ENCODE measurements around the gene USH1G.
"Not testable (repeated sequence)": the region's sequence is repeated elsewhere in the genome, so short reads cannot be mapped to it uniquely, and the experiment has no call there.

USH1G gene

DNA sequence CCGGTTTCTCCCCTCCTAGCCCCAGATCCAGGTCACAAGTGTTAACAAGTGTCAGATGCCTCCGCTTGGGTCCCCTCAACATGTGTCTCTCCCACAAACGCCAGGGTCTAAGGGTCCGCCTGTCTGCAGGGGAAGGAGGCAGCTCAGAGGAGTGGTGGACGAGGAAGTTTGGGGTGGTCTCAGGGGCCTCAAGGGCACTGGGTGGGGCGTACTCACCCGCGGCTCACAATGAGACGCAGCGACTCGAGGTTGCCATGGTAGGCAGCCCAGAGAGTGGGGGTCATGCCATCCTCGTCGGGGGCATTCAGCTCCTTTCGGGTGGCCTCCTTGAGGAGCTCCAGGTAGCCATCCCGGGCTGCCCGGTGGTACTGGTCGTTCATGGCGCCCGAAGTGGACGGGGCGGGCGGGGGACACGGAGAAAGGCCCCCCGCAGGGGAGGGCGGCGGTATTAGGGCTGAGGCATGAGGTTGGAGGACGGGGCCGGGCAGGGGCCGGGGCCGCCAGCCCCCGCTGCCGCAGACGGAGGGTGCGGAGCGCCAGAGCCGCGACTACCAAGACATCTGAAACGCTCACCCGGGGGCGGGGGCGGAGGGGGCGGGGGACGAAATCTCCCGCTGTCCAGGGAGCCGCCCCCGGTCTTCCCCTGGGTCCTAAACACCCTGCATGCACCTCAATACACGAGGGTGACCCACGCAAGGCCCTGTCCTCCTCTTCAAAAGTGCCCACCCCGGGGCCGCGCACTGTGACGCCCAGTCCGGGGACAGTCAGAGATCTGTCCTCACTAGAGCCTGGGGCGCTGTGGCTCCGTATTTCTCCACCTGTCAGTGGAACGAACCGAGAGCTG lies at the start of gene USH1G:
Gene USH1G, minus strand, starts transcription at position 562 of the 844 bp plus-strand sequence. Its CDS starts 182 bp downstream, at position 380.
- DNase-seq (ENCODE audit: low read depth), result no peak

DNA sequence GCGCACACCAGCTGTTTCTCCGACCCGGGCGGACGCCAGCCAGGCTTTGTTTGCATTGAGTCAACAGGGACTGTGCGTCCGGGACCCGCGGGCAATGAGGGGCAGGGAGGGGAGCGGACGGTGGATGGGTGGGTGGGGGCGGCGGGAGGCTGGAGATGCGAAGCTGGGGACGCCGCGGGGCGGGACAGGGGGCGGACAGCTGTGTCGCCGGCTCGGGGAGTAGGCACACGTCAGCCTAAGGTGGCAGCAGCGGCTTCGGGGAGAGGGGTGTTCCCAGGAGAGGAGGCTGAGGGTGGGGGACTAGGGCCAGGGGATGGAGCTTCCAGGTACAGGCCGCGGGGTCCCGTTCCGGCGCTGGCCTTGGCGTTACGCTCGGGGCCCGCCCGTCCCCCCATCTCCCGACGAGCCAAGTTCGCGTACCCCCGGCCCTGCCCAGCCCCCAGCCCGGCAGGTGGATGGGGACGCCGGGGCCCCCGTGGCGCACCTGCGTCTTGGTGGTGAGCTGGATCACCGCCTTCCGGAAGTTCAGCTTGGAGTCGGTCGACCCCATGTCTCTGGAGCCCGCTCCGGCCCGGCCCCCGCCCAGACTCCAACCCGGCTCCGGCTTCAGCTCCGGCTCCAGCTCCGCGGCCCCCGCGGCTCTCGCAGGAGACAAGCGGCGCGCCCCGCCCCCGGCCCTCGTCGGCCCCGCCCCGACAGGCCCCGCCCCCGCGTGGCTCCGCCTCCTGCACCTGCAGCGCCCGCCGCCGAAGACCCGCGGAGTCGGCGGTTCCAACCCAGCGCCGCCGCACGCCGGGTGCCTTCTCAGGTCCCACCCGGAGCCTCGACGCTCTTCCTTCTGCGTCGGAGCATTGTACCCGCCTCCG lies 49.3 kb upstream of the USH1G start, which contains the start of gene HID1:
Gene HID1, minus strand, starts transcription at position 653 of the 866 bp plus-strand sequence. Its CDS starts 103 bp downstream, at position 550.
- DNase-seq (ENCODE audit: low read depth), result no peak

DNA sequence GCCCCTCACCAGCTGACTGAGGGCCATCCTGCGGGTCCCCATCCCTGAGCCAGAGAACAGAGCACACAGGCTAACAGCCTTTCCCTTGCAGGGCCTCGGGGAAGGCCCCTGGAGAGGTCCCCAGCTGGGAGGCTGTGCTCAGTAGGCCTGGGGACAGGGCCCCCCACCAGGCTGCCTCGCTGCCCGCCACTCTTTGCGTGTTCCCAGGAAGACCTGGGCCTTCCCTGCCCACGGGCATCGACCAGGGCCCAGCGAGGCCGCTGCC lies 48.7 kb upstream of the USH1G start:
- DNase-seq (ENCODE audit: low read depth), result no peak

DNA sequence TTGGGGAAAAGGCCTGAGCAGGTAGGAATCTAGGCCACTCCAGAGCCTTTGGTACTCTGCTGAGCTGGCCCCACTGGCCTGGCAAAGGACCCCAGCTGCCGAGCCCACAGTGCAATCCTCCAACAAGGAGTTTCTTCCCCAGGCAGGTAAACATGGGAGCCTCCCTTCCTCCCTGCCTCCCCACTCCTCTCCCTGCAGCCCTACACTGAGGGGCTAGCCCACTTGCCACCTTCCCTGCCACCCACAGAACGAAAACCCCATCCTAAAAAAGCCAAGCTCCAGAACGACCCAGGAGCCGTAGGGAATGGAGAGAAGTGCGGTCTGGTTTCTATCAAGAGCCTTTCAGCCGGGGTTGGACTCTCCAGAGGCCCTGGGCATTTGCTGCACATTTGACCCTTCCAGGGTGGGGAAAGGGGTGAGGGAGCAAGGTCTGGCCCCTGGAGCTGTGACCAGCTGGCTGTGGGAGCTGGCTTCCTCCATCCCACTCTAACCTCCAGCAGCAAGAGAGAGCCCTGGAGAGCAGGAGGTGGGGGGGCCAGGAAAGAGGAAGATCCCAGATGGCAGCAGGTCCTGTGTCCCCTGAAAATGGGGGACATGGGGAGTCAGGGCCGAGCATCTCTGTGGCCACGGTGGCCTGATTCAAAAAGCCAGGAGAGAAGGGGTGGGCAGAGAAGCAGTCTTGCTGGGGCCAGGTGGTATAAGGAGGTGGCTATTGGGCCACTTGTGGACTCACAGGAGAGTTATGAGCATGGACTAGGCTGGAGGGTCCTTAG lies 48.2 kb upstream of the USH1G start:
- DNase-seq (ENCODE audit: low read depth), result no peak

DNA sequence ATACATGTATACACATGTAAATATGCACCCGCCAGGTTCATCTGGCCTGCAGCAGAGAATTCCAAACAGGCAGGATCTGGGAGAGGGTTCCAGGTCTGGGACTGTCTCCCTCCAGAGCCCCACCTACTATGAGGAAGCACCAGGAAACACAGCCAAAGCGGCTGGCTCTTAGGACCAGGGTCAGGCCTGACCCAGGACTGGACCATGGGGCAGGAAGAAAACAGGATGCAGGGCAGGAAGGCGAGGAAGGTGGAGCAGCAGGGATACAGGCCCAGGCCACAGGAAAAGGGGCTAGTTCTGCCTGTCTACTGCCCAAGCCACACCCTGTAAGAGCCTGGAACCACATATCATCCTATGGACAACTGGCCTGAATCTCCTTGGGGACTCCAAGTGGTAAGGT lies 47.3 kb upstream of the USH1G start:
- no peak for DNase-seq (ENCODE audit: low read depth)

DNA sequence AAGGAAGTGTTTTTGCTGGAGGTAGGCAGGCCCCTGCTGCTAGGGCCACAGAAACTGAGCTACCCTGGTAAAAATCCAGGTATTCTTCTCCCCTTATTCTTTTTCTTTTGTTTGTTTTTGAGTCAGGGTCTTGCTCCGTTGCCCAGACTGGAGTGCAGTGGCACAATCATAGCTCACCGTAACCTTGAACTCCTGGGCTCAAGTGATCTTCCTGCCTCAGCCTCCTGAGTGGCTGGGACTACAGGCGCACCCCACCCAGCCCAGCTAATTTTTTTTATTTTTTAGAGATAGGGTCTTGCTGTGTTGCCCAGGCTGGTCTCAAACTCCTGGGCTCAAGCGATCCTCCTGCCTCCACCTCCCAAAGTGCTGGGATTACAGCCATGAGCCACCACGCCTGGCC lies 46.4 kb upstream of the USH1G start:
- DNase-seq (ENCODE audit: low read depth), result not testable (repeated sequence)

DNA sequence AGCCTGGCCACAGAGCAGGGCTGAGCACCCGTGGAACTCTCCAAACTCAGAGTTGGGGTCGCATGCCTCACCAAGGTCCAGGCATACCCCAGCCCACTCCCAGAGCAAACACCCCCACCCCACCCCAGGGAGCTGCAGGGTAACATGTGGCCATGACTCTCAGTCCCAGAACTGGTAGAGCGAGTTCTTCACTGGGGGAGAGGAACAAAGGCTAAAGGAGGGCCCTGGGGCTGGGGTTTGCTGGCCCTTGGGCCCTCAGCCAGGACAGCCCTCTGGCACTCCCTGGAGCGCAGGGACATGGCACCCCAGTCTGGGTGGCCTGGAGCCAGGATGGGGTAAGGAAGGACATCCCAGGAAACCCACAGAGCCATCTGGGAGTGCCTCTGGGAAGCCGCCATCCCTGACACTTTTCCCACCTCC lies 45.3 kb upstream of the USH1G start:
- DNase-seq (ENCODE audit: low read depth), result no peak

DNA sequence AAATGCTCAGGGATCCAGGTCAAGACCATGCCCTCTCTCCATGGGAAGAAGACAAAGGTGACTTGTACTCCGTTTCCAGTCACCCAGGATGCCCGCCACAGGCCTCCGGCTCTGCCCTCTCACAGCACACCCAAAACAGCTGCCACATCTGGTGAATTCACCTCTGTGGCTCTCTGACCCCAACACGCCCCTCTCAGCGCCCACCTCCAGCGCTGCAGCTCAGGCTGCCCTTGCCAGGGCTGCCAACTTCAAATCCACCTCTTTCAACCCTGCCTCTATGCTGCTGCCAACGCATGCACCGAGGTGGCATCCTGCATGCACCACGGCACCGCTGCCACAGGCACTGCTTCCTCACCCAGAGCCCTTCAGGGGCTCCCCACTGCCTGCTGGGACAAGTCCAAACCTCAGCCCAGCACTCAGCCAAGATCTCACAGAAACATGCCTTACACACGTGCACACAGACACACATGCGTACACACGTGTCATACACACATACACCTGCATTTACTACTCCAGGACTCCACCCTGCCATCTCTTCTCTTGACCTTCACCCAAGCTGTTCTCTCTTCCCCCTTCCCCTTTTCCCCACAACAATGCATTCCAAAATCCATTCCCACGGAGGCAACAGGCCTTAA lies 42.0 kb upstream of the USH1G start:
- no peak for DNase-seq (ENCODE audit: low read depth)

DNA sequence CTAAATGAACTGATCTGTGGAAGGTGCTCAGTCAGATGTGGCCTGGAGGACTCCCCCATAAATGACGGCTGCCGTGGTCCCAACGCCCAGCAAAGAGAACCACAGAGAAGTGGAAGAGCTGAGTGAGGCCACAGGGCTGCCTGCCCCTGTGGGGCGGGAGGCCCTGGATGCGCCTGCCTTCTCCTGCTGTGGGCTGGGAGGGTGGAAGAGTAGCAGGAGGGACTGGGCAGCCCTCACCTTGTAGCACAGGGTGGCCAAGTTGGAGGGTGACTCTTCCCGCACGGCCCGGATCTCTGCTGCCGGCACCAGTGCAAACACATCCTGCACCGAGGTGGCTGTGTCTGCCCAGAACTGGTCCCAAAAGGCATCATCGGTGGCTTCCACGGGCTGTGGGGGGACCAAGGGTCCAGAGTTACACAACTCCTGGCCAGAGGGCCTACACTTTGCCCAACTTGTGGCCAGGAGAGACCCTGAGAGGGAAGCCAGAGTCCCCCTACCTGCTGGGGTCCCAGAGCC lies 41.2 kb upstream of the USH1G start:
- DNase-seq (ENCODE audit: low read depth), result no peak

DNA sequence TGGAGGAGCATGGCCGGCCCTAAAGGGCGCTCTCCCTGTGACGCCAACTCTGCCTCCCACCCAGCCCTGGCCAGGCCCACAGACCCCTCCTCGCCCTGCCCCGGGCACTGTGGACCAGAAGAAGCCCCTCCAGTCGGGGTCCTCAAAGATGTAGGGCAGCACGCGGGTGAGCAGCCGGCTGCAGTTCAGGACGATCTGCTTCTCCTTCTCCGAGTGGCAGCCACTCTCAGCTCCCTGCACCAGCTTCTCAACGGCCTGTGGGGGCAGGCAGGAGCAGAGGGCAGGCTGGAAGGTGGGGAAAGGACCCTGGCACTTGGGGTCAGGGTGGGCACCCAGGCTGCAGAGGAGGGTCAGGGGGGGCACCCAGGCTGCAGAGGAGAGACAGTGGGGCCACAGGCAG lies 40.6 kb upstream of the USH1G start:
- DNase-seq (ENCODE audit: low read depth), result no peak

DNA sequence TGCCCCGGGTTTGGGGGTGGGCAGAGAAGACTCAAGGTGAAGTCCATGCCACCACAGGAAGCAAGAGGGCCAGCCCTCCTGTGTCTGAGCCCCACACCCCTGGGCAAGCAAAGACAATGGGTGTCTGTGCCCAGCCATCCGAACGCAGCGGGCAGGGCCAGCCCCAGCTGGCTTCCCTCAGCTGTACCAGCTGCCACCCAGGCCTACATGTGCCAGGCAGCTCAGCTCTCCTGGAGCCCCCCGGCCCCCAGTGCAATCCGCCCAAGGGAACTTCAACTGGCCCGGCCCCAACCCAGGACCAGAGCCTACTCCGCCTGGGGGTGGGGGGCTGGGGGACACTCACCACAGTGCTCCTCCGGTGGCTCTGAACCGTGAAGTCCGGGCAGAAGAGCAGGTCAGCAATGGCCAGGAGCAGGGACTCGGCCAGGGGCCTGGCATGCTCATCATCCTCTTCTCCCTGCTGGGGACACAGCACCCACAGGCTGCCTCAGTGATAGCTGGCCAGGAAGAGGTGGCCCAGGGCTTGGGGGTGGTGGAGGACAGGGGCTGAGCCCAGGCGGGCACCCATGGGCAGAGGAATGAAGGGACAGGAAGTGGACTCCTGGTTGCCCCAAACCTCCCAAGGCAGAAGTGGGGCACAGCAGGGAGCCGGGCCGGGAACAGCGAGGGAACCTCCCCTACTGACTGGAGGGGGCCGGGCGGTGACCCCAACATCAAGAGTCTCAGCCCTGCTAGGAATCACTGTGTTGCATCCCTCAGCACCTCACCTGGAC lies 39.8 kb upstream of the USH1G start:
- DNase-seq (ENCODE audit: low read depth), result no peak

DNA sequence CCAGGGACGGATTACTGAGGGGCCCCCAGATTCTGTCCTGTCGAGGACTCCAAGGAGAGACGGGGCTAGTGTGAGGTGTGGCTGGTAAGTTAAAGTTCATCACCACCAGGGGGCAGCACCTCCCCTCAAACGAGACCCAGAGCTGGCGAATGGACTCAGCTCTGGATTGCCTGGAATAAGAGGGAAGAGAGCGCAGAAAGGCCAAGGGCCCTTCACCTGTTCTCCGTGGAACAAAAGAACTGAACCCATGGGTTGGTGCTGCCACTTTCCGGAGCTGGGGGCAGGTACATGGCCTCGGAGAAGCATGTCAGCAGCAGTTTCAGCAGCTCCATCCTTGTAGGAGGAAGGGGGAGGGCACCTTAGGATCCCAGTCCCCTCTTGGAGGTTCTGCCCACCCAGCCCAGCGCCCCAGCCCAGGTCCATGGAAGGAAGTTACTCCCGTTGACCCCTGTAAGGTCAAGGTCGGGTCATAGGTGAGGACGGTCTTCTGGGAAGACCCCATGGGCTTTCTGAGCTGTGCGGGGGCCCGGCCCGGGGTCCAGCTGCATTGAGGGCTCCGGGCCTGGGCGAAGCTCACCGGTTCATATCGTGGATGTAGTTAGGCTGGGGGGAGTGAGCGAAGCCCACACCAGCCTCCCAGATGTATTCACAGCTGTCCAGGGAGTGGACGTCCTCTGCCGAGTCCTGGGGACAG lies 38.7 kb upstream of the USH1G start:
- peak; percentile 72 for DNase-seq (ENCODE audit: low read depth)

DNA sequence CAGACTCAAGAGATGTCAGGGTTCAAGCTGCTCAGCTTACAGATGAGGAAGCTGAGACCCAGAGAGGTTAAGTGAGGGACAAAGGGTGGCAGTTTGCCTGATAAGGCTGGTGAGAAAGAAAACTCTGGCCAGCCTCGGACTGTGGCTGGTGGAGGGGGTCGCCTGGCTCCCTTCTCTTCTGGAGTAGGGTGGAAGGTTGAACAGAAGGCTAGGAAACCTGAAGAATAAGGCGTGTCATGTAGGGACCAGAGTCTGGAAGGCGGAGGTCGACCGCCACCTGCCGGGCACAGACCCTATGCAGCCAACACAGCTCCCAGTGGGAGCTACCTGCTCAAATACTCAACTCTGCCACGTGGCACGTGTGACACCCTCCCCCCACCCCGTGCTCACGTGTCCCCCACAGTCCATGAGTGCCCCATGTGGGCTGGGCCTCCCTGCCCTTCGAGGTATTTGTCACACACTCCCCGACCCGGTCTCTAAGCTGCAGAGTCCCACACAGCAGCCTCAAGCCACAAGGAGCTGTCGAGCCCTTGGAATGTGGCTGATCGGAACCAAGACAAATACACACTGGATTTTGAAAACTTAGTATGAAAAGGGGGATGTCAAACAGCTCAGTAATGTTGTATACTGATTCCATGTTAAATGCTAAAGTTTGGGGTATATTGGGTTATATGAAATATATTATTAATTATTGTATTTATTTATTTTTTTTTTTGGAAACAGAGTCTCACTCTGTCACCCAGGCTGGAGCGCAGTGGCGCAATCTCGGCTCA lies 37.7 kb upstream of the USH1G start:
- peak; percentile 56 for DNase-seq (ENCODE audit: low read depth)

DNA sequence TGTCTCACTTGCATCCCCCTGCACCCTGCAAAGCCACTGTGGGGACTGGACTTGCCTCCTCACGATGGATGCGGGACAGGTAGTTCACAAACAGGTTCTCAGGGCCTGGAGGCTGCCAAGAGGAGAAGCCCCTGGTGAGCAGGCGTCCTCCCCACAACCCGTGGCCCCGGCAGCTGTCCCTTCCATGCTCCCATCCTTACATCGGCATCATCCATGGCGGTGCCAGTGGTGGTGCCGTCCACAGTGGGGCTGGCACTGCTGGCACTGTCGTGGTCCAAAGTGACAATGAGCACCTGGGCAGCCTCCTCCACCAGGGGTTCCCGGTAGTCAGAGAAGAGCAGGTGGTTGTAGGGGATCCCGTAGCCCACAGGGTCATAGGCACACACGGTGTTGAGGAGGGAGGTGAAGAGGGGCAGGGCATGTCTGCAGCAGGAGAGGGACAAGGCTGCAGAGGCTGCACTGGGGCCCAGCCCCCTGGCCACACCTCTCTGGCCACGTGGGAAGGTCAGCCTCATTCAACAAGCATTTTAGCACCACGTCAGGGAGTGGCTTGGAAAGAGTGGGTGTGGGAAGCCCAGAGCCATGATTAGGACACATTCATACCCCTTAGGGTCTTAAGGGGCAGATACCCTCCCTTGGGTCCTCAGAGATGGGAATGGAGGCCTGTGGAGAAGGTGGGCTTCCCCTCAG lies 36.9 kb upstream of the USH1G start:
- DNase-seq (ENCODE audit: low read depth), result no peak

DNA sequence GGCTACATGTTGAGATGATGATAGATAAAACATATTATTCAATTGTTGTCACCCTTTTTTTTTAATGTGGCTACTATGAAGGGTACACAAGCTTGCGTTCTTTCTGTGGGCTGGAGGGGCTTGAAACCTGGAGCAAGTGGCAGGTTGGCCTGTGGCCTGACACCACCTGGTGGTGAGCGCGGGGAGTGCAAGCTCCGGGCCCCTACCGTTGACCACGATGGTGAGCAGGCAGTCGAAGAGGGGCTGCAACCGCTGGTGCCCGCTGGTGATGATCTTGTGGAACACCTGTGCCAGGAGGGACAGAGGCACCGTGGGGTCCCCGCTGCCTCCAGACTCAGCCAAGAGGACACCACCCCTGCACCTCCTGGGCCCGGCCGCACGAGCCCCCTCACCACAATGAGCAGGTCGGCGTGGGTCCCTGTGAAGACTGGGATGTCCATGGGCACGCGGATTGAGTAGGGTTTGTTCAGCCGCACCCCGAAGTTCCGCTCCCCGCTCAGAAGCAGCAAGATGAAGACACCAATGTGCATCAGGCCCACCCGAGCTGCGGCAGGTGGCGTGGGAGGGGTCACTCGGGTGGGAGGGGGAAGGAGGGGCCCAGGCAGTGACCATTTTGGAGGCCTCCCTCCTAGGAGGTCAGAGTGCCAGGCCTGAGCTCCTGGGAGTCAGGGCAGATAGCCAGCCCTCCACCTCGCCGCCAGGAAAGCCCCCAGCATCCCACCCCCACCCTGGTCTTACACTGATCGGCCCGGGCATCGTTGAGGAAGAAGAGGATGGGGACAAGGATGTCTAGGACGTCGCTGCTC lies 35.1 kb upstream of the USH1G start:
- peak; percentile 50 for DNase-seq (ENCODE audit: low read depth)

DNA sequence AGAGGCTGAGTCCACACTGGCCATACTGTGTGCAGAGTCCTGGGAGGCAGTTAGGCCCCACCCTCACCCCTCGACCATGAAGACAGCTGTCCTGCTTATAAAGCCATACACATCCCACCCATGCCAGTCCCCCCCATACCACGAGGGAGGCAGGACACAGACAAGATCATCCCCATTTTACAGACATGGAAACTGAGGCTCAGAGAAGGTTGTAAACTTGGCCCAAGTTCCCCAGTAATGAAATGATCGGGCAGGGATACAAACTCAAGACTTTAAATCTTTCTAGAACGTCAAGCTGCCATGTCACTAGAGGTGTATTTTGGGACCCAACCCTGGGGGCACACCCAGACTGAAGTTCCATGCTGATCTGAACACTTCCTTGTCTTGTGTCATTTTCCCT lies 33.0 kb upstream of the USH1G start:
- DNase-seq (ENCODE audit: low read depth), result no peak

DNA sequence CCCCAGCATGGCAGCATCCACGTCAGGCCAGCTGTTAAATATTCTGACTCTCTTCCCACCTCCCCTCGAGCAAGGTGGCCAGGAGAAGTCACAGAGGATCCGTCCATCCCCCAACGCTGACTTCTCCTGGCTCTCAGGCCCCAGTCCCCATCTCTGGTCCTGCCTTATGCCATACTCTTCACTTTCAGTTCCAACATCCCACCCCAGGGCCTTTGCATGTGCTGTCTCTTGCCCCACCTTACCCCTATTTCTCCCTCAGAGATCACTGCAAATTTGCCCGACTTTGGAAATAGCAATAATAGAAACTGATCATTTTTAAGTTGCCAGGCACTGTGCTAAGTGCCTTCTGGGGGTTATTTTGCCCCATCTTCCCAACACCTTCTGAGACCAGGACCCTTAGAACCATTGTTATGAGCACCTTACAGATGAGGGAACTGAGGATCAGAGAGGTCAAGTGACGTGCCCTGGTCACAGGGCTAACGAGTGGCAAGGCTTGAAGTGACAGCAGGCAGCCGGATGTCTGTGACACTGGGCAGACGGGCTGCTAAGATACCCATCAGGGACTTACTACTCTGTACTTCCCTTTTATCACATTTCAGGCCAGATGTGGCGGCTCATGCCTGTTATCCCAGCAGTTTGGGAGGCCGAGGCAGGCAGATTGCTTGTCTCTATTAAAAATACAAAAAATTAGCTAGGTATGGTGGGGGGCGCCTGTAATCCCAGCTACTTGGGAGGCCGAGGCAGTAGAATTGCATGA lies 31.8 kb upstream of the USH1G start:
- DNase-seq (ENCODE audit: low read depth), result peak; percentile 61

Measured in CMK (cell line).